Lung (tissue), 12 donors: ENCODE data around the gene GALNT2. TPM values are rescaled to one million over a fixed set of nuclear protein-coding genes. Genes with fewer than 3 reads are reported as not detected.

Experiments used
- ATAC-seq: fragments of 200-7000 bp; cut with Tn5 transposase; one replicate; pipeline ENCODE4 v1.9.1; 2020; ENCODE audit warnings: moderate number of reproducible peaks; ENCODE audit not compliant: insufficient read depth, low FRiP score
- DNase-seq, 3 donors: peaks; one replicate each; pipeline ENCODE4 v3.0.0-alpha.2; 2013 to 2017
- H3K27ac ChIP-seq, 2 donors: one replicate each; pipeline ENCODE4 v1.5.1; 2013; ENCODE audit warnings: mild to moderate bottlenecking in 2 of 2, moderate library complexity in 2 of 2, control low read depth in 1 of 2, inconsistent platforms in 1 of 2, low read depth in 1 of 2, low read length in 1 of 2
- H3K27me3 ChIP-seq, 3 donors: one replicate each; pipeline ENCODE4 v1.5.1; 2013; ENCODE audit warnings: low read length in 2 of 3; ENCODE audit not compliant: control insufficient read depth in 3 of 3, insufficient read depth in 3 of 3
- H3K36me3 ChIP-seq, 4 donors: one replicate each; pipeline ENCODE4 v1.5.1; 2013; ENCODE audit warnings: low read length in 4 of 4, mild to moderate bottlenecking in 1 of 4, moderate library complexity in 1 of 4; ENCODE audit not compliant: control insufficient read depth in 4 of 4, insufficient read depth in 4 of 4
- H3K4me1 ChIP-seq, 5 donors: one replicate each; pipeline ENCODE4 v1.5.1; 2013; ENCODE audit warnings: low read length in 5 of 5, mild to moderate bottlenecking in 2 of 5, moderate library complexity in 1 of 5; ENCODE audit not compliant: control insufficient read depth in 5 of 5, insufficient read depth in 5 of 5
- H3K4me3 ChIP-seq: one replicate; pipeline ENCODE4 v1.5.1; 2013; ENCODE audit warnings: mild to moderate bottlenecking, control low read depth, moderate library complexity
- H3K9ac ChIP-seq, 2 donors: one replicate each; pipeline ENCODE4 v1.5.1; 2013; ENCODE audit warnings: low read length in 2 of 2, control low read depth in 1 of 2; ENCODE audit not compliant: insufficient read depth in 1 of 2
- H3K9me3 ChIP-seq, 4 donors: one replicate each; pipeline ENCODE4 v1.5.1; 2013; ENCODE audit warnings: low read length in 3 of 4, mild to moderate bottlenecking in 1 of 4, moderate library complexity in 1 of 4; ENCODE audit not compliant: control insufficient read depth in 4 of 4, insufficient read depth in 3 of 4
- WGBS, 2 donors: extraction: QIAGEN DNeasy Blood & Tissue Kit; methylation state at CpG; one replicate each; pipeline ENCODE4 v1.1.7; 2013; 5-methylcytosine and 5-hydroxymethylcytosine counted together
- polyA plus RNA-seq, 2 donors: library from polyadenylated mRNA; stranded (reverse); fragments of 200-250 nt; gene quantifications; one replicate each; pipeline ENCODE4 v1.2.1, GENCODE V29; 2013
- total RNA-seq, 2 donors: library from RNA; depleted of rRNA in 1 of 2; stranded (reverse); fragments of >200 nt in 1 of 2; gene quantifications; one replicate each; pipeline ENCODE4 v1.2.1, GENCODE V29; 2014 to 2021
- TF ChIP-seq, protein P1 (sequence below): IDR thresholded peaks from 2 replicates; pipeline ENCODE4 v1.5.1; 2012; ENCODE audit warnings: mild to moderate bottlenecking; ENCODE audit errors: control extremely low read depth, extremely low read depth
- donor health status: control.
- donor health status: control.
- donor health status: Bipolar disorder and iron deficiency.
- donor health status: healthy.
- donor health status: DM: yes; HTN: yes; CAD: no.

The GALNT2 gene
- total and polyA plus RNA-seq, 4 donors, result 23.1 to 101 (median 58.9) TPM

DNA sequence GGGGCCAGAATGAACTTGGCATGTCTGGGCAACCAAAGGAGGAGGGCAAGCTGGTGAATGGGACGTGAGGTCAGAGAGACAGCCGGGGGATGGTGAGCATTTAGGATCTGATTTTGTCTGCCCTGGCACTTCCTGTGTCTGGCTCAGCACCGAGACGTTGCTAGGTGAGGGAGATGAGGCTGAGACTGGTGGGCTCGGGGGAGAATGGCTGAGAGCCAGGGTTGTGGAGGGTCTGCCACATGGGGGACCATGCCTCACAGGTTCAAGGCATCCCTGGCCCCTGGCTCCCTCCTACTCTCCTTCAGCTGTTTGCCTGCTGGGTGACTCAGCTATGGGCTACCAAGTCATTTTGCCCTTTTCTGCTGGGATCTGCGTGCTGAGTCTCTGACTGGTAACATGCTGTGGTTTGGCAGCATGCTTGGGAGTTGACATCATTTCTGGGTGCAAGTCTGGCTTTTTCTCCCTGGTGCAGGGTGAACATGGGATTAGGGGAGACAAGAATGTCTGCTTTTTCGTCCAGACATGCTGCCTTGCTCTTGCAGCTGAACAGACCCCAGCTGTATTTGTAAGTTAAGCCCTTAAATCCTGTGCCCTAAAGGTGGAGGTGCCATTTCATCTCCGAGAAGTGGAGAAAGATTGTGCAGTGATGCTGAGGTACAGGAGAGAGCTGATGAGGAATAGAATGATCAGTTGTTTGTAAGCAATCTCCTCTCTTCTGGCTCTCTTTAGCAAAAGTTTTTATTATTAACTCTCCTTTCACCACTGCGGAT, 17.6 kb downstream of the GALNT2 start:
- WGBS, 2 donors, result 59 to 63% methylated on average over 9 of the region's 9 CpGs
- H3K9ac ChIP-seq, result no peak overlapping the region
- ATAC-seq (peak; percentile 88), DNase-seq (no peak)
- H3K4me3 ChIP-seq, result no peak overlapping the region
- H3K4me1 ChIP-seq, result peaks cover 0 to 22% (median 5%) of the 10 kb centered on the region in 5 donors
- peak overlapping the region in 1 of 2 donors; percentile 75 for H3K27ac ChIP-seq
- H3K36me3 ChIP-seq, result no peaks in the 10 kb centered on the region
- H3K9me3 ChIP-seq, result no peaks in the 10 kb centered on the region
- H3K27me3 ChIP-seq, result no peaks in the 10 kb centered on the region
- TF ChIP-seq, protein P1, sequence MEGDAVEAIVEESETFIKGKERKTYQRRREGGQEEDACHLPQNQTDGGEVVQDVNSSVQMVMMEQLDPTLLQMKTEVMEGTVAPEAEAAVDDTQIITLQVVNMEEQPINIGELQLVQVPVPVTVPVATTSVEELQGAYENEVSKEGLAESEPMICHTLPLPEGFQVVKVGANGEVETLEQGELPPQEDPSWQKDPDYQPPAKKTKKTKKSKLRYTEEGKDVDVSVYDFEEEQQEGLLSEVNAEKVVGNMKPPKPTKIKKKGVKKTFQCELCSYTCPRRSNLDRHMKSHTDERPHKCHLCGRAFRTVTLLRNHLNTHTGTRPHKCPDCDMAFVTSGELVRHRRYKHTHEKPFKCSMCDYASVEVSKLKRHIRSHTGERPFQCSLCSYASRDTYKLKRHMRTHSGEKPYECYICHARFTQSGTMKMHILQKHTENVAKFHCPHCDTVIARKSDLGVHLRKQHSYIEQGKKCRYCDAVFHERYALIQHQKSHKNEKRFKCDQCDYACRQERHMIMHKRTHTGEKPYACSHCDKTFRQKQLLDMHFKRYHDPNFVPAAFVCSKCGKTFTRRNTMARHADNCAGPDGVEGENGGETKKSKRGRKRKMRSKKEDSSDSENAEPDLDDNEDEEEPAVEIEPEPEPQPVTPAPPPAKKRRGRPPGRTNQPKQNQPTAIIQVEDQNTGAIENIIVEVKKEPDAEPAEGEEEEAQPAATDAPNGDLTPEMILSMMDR, result no peak

DNA sequence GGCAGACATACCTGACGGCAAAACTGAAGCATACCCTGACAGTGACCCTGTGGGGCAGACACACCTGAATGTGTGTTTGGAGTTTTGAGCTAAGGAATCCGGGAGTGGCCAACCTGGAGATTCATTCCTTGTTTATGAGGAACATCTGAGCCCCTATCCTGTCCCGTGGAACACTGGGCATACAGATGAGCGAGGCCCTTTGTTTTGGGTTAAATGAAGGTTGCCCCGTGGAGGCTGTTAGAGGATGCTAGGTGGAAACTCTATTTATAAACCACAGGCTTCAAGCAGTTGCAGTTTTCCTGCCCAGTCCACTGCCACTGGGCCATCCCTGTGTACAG, 18.1 kb downstream of the GALNT2 start:
- H3K9me3 ChIP-seq, result no peaks in the 10 kb centered on the region
- no peaks in the 10 kb centered on the region for H3K27me3 ChIP-seq
- no peak for DNase-seq
- TF ChIP-seq, protein P1, result no peak
- ATAC-seq, result no peak
- H3K4me1 ChIP-seq, result peaks cover 0 to 22% (median 4%) of the 10 kb centered on the region in 5 donors
- H3K9ac ChIP-seq, result no peak overlapping the region
- H3K36me3 ChIP-seq, result no peaks in the 10 kb centered on the region
- peak overlapping the region in 1 of 2 donors; percentile 29 for H3K27ac ChIP-seq
- H3K4me3 ChIP-seq, result no peak overlapping the region
- WGBS, 2 donors, result 88 to 90% methylated on average over 5 of the region's 5 CpGs

DNA sequence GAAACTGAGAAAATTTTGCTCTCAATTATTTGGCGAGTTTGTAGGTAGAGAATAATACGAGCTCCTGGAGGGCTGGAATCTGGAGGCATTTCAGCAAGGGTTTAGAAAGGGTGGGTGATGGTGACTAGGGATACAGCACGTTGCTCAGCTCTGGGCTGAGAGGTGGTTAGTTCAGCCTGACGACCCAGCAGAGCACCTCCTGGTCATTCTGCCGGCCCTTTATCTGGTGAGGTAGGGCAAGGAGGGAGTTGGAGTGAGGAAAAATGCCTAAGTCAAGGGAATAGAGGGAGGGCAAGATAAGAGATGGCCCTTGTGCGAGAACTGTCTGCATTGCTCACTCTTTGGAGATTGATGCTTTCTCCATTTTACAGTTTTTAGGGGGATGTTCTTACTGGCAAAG, 19.1 kb downstream of the GALNT2 start:
- TF ChIP-seq, protein P1, result no peak
- Histone ChIP-seq H3K4me3 (no peak overlapping the region), H3K27ac (no peak overlapping the region), H3K9ac (no peak overlapping the region), H3K27me3 (no peaks in the 10 kb centered on the region), H3K9me3 (no peaks in the 10 kb centered on the region), H3K4me1 (peaks cover 0 to 24% (median 4%) of the 10 kb centered on the region in 5 donors), H3K36me3 (no peaks in the 10 kb centered on the region)
- DNase-seq (no peak), ATAC-seq (no peak)
- WGBS, 2 donors, result 81 to 88% methylated on average over 6 of the region's 6 CpGs
